Measurements from ENCODE around the gene ITPR2.
"Not testable (repeated sequence)": the region's sequence is repeated elsewhere in the genome, so short reads cannot be mapped to it uniquely, and the experiment has no call there.

The ITPR2 gene

DNA sequence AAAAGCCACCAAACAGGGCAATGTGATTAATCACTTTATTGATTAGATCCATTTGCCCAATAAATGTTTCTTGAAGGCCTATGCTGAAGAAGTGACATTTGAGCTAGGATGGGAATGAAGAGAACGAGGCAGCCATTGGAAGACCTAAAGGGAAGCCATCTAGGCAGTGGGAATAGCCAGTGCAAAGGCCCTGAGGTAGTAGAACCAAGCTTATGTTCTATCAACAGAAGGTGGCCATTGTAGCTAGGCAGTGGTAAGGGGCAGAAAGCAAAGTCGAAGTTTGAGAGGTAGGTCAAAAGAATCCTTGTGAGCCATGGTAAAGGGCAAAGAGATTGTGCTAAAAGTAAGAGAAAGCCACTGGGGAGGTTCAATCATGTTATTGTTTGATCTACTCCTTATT lies 173.1 kb downstream of the ITPR2 start:
- DNase-seq (ENCODE audit: low spot score), result no peak

- DNase-seq (ENCODE audit: low spot score), result peak; percentile 12
These were observed 174.0 kb downstream of the ITPR2 start for GRCh38 chr12:26658991-26659390.

DNA sequence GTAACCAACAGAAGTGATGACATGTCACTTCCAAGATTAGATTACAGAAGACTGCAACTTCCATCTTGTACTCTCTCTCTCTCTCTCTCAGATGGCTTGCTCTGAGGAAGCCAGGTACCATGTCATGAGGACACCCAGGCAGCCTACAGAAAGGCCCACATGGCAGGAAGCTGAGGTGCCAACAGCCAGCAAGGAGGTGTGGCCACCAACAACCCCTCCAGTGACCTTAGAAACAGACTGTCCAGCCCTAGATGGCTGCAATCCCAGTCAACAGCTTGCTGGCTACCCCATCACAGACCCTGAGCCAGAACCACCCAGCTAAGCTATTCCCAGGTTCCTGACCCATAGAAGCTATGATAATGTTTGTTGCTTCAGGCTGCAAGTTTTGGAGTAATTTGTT lies 178.4 kb downstream of the ITPR2 start:
- DNase-seq (ENCODE audit: low spot score), result no peak

DNA sequence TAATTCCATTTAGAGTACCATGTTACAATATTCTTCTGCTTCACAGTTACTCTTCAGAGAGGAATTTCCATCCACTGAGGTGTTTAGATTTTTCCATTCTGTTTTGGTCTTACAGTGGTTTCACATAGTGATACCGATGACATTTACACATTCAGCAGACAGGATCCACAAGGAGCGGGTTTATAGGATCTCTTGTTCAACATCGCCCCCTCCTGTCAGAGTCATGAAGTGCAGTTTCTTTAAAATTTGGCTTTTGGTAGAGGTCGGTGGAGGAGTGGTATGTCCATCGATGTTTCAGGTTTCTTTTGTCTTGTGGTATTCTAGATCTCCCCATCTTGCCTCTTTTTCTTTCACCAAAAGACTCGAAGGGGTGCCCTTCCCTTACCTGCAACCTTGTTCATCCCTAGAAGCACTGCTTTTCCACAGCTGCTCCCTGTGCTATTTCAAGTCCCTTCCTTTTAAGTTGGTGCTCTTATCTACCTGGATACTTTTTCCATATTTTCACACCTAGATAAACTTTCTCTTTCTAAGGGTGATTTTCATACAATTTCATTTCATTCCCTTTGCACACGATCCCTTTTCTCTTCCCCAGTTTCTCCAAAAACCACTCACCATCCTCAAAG lies 181.3 kb downstream of the ITPR2 start:
- DNase-seq (ENCODE audit: low spot score), result peak; percentile 70

GRCh38 chr12:26651036-26651435 lies 182.0 kb downstream of the ITPR2 start:
- DNase-seq (ENCODE audit: low spot score), result no peak

GRCh38 chr12:26648999-26649398 lies 184.0 kb downstream of the ITPR2 start:
- DNase-seq (ENCODE audit: low spot score), result no peak

DNA sequence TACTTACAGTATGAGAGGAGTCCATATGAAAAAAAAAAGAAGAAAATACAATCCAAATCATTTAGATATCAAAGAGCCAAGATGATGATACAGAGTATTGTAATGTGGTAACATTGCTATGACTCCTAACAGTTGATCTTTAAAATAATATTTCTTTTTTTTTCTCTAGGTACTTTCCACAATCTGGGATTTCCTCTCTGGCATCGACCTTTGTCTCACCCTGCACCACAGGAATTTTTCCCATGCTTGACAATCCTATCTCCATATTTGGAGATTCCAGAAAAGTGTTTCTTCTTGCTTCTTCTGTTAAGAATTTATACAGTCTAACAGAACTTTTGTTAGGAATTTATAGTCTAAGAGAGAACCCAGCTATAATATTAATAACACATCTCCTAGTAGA lies 184.4 kb downstream of the ITPR2 start:
- peak; percentile 62 for DNase-seq (ENCODE audit: low spot score)

- DNase-seq (ENCODE audit: low spot score), result no peak
These were observed 184.9 kb downstream of the ITPR2 start for GRCh38 chr12:26648066-26648465.

DNA sequence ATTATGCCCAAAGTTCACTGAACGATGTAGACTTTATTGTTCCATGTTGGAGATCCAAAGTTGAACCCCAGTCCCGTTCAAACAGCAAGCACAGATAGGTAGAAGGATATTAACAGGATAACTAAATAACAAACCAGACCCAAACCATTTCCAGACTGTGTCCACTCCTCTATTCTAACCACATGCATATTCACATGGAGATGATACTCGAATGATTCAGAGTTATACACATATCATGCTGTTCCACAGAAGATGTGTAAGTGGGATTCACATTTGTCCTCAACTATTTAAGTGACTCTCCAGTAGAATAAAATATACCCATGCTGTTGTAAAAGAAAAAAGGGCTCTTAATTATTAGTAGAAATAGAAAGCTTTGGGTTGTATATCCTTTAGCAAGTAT lies 185.9 kb downstream of the ITPR2 start:
- no peak for DNase-seq (ENCODE audit: low spot score)

DNA sequence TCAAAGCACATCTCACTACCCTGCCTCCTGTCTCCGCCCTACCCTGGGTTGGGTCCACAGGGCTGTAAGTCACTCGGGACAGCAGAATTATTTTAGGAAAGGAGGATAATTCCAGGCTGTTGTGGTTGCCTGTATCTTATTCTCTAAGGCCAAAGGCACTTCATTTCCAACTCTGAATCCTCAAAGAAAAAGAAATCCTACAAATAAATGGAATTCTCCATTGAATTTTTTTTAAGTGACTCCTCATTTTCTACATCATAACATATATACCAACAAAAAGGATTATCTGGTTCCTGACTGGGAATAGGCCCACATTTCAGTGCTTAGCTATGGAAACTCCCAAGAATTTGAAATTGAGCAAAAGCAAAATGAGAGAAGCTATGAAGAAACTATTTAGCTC lies 186.4 kb downstream of the ITPR2 start:
- DNase-seq (ENCODE audit: low spot score), result no peak

GRCh38 chr12:26644376-26644775 lies 188.6 kb downstream of the ITPR2 start:
- DNase-seq (ENCODE audit: low spot score), result not testable (repeated sequence)

- no peak for DNase-seq (ENCODE audit: low spot score)
These were observed 189.3 kb downstream of the ITPR2 start for GRCh38 chr12:26643532-26644315.

DNA sequence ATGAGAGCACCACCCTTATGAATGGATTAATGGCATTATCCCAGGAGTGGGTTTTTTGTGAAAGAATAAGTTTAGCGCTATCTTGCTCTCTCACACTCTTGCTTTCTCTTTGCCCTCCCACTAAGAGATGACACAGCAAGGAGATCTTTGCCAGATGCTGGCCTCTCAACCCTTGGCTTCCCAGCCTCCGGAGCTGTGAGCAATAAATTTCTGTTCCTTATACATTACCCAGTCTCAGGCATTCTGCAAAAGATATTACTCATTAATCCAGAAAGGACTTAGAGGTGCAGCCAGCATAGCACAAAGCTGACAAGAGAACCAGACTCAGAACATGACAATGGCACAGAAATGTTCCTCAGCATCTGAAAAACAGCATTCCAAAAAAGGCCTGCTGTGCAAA lies 190.6 kb downstream of the ITPR2 start:
- DNase-seq (ENCODE audit: low spot score), result no peak

DNA sequence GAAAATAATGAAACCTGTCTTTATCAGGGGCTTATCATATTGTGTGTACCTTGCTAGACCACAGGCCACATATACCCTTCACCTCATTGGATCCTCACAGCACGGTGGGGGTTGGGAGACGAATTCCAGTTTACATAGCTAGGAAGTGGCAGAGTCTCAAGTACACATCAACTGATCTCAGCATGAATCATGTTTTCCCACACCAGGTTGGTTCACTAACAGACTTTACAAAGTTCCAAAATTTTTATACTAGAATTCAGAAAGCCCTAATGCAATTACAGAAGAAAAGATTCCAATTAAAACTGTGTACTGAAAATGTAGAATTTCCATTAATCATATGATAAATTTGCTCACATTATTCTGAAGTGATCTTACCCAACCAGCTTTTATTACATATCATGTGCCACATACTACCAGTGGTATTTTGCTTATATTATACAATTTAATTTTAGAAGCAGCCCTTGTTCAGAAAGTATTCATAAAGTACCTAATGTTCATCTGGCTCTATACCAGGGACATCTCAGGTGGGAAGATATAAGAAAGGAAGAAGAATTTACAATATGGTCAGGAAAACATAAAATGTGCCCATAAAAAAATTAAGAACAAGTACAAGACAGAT lies 196.2 kb downstream of the ITPR2 start:
- peak; percentile 46 for DNase-seq (ENCODE audit: low spot score)

GRCh38 chr12:26633591-26634210 lies 199.3 kb downstream of the ITPR2 start:
- no peak for DNase-seq (ENCODE audit: low spot score)

DNA sequence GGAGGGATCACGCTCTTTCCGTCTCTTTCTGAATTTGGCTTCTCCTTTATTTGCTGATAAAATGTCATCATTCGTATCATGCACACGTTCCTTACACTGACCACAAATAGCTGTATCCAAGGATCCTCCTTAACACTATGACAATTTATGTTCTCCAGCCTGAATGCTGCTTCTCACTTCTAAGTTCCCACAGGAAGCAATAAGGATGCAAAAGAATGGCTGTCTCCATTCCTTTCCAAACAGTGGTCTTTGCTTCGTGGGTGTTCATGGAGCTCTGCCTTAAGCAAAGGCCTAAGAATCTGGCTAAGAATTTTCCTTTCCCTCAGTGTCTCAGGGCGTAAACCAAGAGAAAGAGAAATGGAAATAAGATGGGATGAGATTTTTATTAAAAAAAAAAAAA lies 200.2 kb downstream of the ITPR2 start:
- DNase-seq (ENCODE audit: low spot score), result no peak

DNA sequence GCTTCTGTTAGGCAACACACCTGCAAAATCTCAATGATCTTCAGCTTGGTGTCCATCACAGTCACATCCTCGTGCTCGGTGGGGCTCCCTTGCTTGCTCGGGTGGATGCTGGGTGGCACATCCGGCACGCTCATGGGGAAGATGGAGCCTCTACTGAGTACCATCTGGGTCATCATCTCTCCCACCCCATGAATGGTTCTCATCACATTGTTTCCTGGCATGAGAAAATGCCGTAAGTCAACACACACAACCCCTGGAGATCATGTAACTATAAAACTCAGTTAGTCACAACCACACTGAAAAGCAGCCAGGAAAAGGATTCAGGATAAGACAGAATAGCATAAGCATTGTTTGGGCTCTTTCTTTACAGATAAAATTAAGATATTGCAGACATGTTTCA lies 201.1 kb downstream of the ITPR2 start:
- no peak for DNase-seq (ENCODE audit: low spot score)

DNA sequence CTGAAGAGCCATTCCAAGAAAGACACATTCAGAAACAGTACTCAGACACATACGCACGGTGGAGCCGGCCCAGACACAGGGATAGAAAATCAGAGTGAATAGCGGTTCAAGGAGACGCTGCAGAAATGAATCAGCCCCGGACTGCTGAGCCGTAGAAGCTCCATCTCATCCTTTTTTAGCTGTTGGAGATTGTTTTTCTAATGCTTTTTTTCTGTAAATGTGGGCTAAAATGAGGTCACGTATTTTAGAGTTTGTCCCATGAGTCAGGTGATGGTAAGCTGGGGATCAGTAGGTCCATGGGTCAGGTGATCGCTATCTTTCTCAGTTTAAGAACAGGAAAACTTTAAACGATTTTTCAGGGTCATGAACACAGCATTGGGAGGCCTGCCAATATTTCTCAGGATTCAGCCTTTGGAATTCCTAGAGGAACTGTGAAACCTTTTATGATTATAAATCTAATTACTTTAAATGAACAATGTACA lies 202.4 kb downstream of the ITPR2 start:
- peak; percentile 14 for DNase-seq (ENCODE audit: low spot score)

GRCh38 chr12:26629864-26630263 lies 203.1 kb downstream of the ITPR2 start:
- DNase-seq (ENCODE audit: low spot score), result peak; percentile 22

DNA sequence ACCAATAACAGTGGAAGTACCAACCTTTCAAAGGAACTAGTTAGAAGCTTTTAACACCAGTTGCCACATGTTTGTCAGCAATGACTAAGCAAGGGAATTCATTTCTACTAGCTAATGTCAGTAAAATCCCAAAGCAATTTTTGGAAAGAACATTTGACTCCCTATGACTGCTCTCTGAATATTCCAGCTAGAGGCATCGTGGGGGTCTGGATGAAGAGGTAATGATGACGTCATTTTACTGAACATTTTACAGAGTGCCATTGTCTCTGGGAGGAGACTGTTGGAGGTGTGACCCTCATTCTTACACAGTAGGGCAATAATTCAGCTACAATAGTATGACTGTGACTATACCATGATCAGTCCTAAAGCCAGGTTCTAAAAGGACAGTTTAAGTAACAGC lies 204.8 kb downstream of the ITPR2 start:
- DNase-seq (ENCODE audit: low spot score), result no peak

- no peak for DNase-seq (ENCODE audit: low spot score)
These were observed 205.7 kb downstream of the ITPR2 start for GRCh38 chr12:26627335-26627734.

- no peak for DNase-seq (ENCODE audit: low spot score)
These were observed 209.9 kb downstream of the ITPR2 start for GRCh38 chr12:26623136-26623535.

DNA sequence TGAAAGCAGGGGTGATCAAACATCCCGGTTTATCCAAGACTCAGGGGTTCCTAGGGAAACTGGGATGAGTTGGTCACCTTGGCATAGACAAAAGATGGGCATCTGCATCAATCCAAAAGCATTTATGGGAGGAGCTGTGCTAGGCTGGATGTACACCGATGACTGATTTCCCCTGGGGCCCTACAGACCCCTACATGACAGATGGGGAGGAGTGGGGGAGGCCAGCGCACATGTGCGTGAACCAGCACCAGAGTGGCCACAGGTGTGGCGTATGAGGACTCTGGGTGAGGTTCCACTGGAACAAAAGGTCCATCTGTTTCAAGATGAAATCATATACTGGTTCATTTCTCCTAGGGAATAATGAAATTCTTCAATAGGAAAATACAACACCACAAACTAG lies 210.4 kb downstream of the ITPR2 start:
- DNase-seq (ENCODE audit: low spot score), result no peak
